ENCODE measurements around the gene RCL1. TPM values are rescaled to one million over a fixed set of nuclear protein-coding genes. Genes with fewer than 3 reads are reported as not detected.

Gene RCL1
- polyA plus RNA-seq, 1 donor (not counting 4 experiments of a cell fraction or from before 2014, with no cell fraction given) = 16.6 TPM

DNA sequence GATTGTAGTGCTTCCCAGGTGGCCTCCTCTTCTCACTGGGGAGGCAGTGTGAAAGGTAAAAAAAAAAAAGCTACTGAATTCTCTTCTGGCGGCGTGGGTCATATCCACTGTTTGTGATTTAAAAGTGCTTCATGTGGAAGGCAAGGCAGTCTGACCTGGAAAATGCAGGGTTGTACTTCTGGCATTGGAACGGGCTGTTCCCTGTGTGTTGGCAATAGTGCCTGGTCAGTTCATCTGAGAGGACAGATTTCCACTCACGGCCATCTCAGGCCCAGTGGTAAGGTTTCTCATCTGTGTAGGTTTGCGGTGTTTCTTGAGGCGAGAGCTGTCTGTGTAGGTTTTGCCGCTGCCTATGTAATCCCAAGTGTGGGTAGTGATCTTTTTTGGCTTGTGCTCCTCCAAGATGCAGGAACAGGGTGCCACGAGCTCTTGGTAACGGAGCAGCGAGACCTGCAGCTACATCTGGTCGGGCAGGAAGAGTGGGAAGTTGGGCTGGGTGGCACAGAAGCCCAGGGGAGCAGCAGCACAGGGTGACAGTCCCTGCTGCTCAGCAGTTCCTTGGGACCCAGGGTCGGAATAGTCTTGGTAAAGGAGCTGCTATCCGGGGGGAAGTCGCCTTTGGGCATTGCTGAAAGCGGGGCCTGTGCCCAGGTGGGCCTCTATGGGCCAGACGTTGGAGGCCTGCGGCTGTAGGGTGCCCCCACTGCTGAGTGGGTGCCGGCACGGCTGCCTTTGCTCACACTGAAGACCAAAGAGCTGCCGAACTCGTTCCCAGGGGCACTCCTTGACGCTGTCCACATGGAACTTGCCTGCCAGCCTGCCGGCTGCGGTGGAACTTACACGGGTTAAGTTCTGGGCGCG, 11.2 kb downstream of the RCL1 start:
- H3K27ac ChIP-seq (ENCODE audit: control insufficient read depth, insufficient read depth, low read length) = no peak overlapping the region
- H3K9me3 ChIP-seq (ENCODE audit: control insufficient read depth, low read depth, low read length) = peaks cover 6% of the 10 kb centered on the region
- no peaks in the 10 kb centered on the region for H4K20me1 ChIP-seq (ENCODE audit: control insufficient read depth, extremely low read depth, insufficient read depth, low read length)
- no peaks in the 10 kb centered on the region for H3K4me1 ChIP-seq (ENCODE audit: control insufficient read depth, extremely low read depth, insufficient read depth, low read length)
- H3K4me2 ChIP-seq (ENCODE audit: control insufficient read depth, extremely low read depth, insufficient read depth, low read depth, low read length) = no peak overlapping the region
- FAIRE-seq (no peak), DNase-seq (ENCODE audit: low read depth, low spot score) (no peak)
- TF ChIP-seq, protein P1, sequence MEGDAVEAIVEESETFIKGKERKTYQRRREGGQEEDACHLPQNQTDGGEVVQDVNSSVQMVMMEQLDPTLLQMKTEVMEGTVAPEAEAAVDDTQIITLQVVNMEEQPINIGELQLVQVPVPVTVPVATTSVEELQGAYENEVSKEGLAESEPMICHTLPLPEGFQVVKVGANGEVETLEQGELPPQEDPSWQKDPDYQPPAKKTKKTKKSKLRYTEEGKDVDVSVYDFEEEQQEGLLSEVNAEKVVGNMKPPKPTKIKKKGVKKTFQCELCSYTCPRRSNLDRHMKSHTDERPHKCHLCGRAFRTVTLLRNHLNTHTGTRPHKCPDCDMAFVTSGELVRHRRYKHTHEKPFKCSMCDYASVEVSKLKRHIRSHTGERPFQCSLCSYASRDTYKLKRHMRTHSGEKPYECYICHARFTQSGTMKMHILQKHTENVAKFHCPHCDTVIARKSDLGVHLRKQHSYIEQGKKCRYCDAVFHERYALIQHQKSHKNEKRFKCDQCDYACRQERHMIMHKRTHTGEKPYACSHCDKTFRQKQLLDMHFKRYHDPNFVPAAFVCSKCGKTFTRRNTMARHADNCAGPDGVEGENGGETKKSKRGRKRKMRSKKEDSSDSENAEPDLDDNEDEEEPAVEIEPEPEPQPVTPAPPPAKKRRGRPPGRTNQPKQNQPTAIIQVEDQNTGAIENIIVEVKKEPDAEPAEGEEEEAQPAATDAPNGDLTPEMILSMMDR (optimal IDR thresholded peaks at IDR 0.05 in 1 of 3, IDR thresholded peaks at IDR 0.05 in 1 of 3, conservative IDR thresholded peaks at IDR 0.05 in 1 of 3; ENCODE audit: extremely low read depth in 1 of 3, insufficient read depth in 2 of 3, low read length in 3 of 3) = no peak
- TF ChIP-seq EZH2 (IDR thresholded peaks at IDR 0.05; ENCODE audit: low read length) = no peak
- H3K4me3 ChIP-seq (ENCODE audit: control insufficient read depth in 2 of 3, extremely low read depth in 1 of 3, insufficient read depth in 2 of 3, low read depth in 1 of 3, low read length in 3 of 3) = no peak overlapping the region
- no peak overlapping the region for H2AFZ ChIP-seq (ENCODE audit: control insufficient read depth, low read length)
- H3K36me3 ChIP-seq (ENCODE audit: control insufficient read depth in 2 of 2, extremely low read depth in 1 of 2, insufficient read depth in 2 of 2, low read length in 2 of 2) = peaks cover 0 to 2% of the 10 kb centered on the region in 2 experiments
- H3K79me2 ChIP-seq (ENCODE audit: control insufficient read depth, insufficient read depth, low read length) = peaks cover 93% of the 10 kb centered on the region
- H3K9me1 ChIP-seq (ENCODE audit: control insufficient read depth, extremely low read depth, insufficient read depth, low read length) = no peaks in the 10 kb centered on the region
- no peak overlapping the region for H3K9ac ChIP-seq (ENCODE audit: control insufficient read depth, extremely low read depth, insufficient read depth, low read length)
- dilution Hi-C loops (cut with MboI; ENCODE audit: extremely low pct_ligation_motif_present, low sequenced_read_pairs) = no loop called here
- H3K27me3 ChIP-seq (ENCODE audit: control insufficient read depth, extremely low read depth, insufficient read depth, low read length) = no peaks in the 10 kb centered on the region

DNA sequence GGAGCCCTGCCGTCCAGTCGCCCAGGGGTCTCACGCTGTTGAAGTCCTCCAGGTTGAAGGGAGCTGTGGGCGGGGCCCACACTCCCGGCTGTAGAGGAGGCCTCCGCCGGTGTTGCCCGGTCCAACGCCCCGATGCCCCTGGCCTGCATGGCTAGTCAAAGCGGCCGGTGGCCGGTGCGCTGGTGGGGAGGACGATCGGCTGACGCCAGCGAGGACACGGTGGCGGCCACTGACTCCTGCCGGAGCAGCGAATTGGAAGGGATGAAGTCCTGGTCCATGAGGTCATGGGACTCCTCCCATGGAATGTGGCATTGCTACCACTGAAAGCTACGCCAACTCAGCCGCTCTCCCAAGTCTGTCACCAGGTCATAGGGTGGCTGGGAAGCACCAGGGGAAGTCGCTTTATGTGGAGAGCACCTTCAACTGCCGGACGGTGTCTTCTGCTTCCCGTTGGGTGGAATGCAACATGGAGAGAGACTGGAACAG, 11.8 kb downstream of the RCL1 start:
- dilution Hi-C loops (cut with MboI; ENCODE audit: extremely low pct_ligation_motif_present, low sequenced_read_pairs) = no loop called here

More for the DNA sequence above, 11.8 kb downstream of the RCL1 start:
- H3K4me2 ChIP-seq (ENCODE audit: control insufficient read depth, extremely low read depth, insufficient read depth, low read depth, low read length) = no peak overlapping the region
- DNase-seq (ENCODE audit: low read depth, low spot score) = no peak
- FAIRE-seq = no peak
- H4K20me1 ChIP-seq (ENCODE audit: control insufficient read depth, extremely low read depth, insufficient read depth, low read length) = no peaks in the 10 kb centered on the region
- peaks cover 6% of the 10 kb centered on the region for H3K9me3 ChIP-seq (ENCODE audit: control insufficient read depth, low read depth, low read length)
- peaks cover 0 to 2% of the 10 kb centered on the region in 2 experiments for H3K36me3 ChIP-seq (ENCODE audit: control insufficient read depth in 2 of 2, extremely low read depth in 1 of 2, insufficient read depth in 2 of 2, low read length in 2 of 2)
- H3K79me2 ChIP-seq (ENCODE audit: control insufficient read depth, insufficient read depth, low read length) = peaks cover 93% of the 10 kb centered on the region
- H3K27ac ChIP-seq (ENCODE audit: control insufficient read depth, insufficient read depth, low read length) = no peak overlapping the region
- no peaks in the 10 kb centered on the region for H3K27me3 ChIP-seq (ENCODE audit: control insufficient read depth, extremely low read depth, insufficient read depth, low read length)
- no peaks in the 10 kb centered on the region for H3K9me1 ChIP-seq (ENCODE audit: control insufficient read depth, extremely low read depth, insufficient read depth, low read length)
- no peaks in the 10 kb centered on the region for H3K4me1 ChIP-seq (ENCODE audit: control insufficient read depth, extremely low read depth, insufficient read depth, low read length)
- no peak overlapping the region for H3K4me3 ChIP-seq (ENCODE audit: control insufficient read depth in 2 of 3, extremely low read depth in 1 of 3, insufficient read depth in 2 of 3, low read depth in 1 of 3, low read length in 3 of 3)
- TF ChIP-seq, protein P1 (optimal IDR thresholded peaks at IDR 0.05 in 1 of 3, IDR thresholded peaks at IDR 0.05 in 1 of 3, conservative IDR thresholded peaks at IDR 0.05 in 1 of 3; ENCODE audit: extremely low read depth in 1 of 3, insufficient read depth in 2 of 3, low read length in 3 of 3) = no peak
- TF ChIP-seq EZH2 (IDR thresholded peaks at IDR 0.05; ENCODE audit: low read length) = no peak
- H2AFZ ChIP-seq (ENCODE audit: control insufficient read depth, low read length) = no peak overlapping the region
- H3K9ac ChIP-seq (ENCODE audit: control insufficient read depth, extremely low read depth, insufficient read depth, low read length) = no peak overlapping the region
